Fibroblast of villous mesenchyme (primary cell): Measurements from ENCODE around the gene MRAS. TPM values are rescaled to one million over a fixed set of nuclear protein-coding genes. Genes with fewer than 3 reads are reported as not detected.

Experiments
- DNase-seq: peaks from one replicate; pipeline ENCODE4 v3.0.0-alpha.2; 2010; ENCODE audit warnings: low read depth
- H3K4me3 ChIP-seq: 2 replicates; pipeline ENCODE4 v1.5.1; 2011; ENCODE audit warnings: low read depth, mild to moderate bottlenecking, low read length
- total RNA-seq: library from RNA; depleted of rRNA; stranded (reverse); fragments of >200 nt; gene quantifications from 2 replicates; pipeline ENCODE4 v1.2.3, GENCODE V29; 2012
- TF ChIP-seq, protein P1 (sequence below): IDR thresholded peaks from 2 replicates; pipeline ENCODE4 v1.5.1; 2012; ENCODE audit warnings: low read depth, mild to moderate bottlenecking, low read length; ENCODE audit not compliant: insufficient read depth

MRAS gene
- total RNA-seq, 1 donor = 53.5 TPM

GRCh38 chr3:138395865-138396751 lies 47.7 kb downstream of the MRAS start:
- no peak for DNase-seq
- TF ChIP-seq, protein P1, sequence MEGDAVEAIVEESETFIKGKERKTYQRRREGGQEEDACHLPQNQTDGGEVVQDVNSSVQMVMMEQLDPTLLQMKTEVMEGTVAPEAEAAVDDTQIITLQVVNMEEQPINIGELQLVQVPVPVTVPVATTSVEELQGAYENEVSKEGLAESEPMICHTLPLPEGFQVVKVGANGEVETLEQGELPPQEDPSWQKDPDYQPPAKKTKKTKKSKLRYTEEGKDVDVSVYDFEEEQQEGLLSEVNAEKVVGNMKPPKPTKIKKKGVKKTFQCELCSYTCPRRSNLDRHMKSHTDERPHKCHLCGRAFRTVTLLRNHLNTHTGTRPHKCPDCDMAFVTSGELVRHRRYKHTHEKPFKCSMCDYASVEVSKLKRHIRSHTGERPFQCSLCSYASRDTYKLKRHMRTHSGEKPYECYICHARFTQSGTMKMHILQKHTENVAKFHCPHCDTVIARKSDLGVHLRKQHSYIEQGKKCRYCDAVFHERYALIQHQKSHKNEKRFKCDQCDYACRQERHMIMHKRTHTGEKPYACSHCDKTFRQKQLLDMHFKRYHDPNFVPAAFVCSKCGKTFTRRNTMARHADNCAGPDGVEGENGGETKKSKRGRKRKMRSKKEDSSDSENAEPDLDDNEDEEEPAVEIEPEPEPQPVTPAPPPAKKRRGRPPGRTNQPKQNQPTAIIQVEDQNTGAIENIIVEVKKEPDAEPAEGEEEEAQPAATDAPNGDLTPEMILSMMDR = no peak
- no peak overlapping the region for H3K4me3 ChIP-seq

- H3K4me3 ChIP-seq = no peak overlapping the region
- DNase-seq = no peak
- TF ChIP-seq, protein P1 = no peak
Measured at GRCh38 chr3:138396752-138397410, 48.5 kb downstream of the MRAS start.

DNA sequence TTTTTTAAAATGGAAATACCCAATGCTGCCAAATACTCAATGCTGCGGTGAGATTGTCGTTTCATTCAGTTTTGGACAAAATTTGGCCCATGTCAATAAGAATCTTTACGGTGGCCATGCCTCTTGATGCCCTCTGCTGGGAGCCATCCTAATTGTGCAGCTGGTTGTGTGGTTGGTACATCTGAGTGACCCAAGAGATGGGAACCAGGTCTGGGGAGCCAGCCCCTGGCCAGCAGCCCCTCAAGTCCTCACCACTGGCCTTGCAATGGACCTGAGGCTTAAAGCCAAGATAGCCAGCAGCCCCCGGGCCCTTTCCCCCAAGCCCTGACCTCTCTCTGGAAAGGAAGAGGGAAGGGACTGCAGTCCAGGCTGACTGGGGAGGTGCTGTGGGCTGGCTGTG lies 49.6 kb downstream of the MRAS start:
- DNase-seq = no peak
- H3K4me3 ChIP-seq = no peak overlapping the region
- TF ChIP-seq, protein P1 = peak; percentile 25

- no peak for DNase-seq
- no peak overlapping the region for H3K4me3 ChIP-seq
- TF ChIP-seq, protein P1 = no peak
Measured at GRCh38 chr3:138398791-138399575, 50.6 kb downstream of the MRAS start.

DNA sequence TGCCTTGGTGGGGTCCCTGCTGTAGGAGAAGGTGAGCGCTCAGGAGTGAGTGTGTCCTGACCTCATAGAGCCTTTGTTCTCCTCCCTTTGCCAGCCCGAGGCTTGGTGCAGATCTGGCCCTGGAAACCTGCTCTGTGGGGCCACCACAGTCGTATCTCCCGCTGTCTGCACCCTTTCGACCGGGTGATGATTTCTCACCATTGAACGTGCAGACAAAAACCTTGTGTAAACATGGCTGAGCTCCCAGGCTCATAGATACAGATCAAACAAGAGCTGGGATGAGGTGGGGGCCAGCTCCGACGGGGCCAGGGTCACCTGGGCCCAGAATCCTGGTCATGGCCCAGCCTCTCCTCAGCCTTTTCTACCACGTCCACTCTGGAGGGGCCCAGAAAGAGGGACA lies 51.4 kb downstream of the MRAS start:
- no peak overlapping the region for H3K4me3 ChIP-seq
- DNase-seq = no peak
- TF ChIP-seq, protein P1 = no peak

DNA sequence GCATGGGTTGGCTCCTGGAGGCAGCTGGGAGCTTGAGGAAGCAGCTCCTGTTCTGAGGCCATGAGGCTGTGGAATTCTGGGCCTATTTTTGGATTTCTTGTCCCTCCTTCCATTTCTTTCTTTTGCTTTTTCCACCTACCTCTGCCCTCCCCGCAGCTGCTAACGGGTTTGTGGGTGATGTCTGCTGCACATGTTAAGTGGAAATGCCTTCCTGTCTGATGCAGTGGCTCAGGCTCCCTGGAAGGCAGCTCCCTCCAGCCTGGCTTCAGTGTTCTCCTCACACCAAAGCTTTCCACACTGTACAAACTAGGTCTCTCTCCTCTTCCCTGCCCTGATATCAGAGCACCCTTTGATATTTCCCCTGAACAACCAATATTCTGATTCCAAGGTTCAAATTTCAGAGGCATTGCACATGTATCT lies 52.3 kb downstream of the MRAS start:
- DNase-seq = no peak
- TF ChIP-seq, protein P1 = no peak
- H3K4me3 ChIP-seq = no peak overlapping the region
